Measurements from ENCODE around the gene LHFPL4.

GRCh38 chr3:9498781-9499180 lies 54.8 kb downstream of the LHFPL4 start:
- TF ChIP-seq CTCF (IDR thresholded peaks at IDR 0.05 in 8 of 11, conservative IDR thresholded peaks at IDR 0.05 in 3 of 11): no peak
- no peak for TF ChIP-seq POLR2A (IDR thresholded peaks at IDR 0.05)
